ENCODE results near the gene MORN4. TPM values are rescaled to one million over a fixed set of nuclear protein-coding genes. Genes with fewer than 3 reads are reported as not detected.

MORN4 gene
- total and polyA plus RNA-seq, 2 of the 13 experiments (the other 11 are each of a cell fraction or from before 2014, with no cell fraction given): 3.4 to 9.1 TPM

DNA sequence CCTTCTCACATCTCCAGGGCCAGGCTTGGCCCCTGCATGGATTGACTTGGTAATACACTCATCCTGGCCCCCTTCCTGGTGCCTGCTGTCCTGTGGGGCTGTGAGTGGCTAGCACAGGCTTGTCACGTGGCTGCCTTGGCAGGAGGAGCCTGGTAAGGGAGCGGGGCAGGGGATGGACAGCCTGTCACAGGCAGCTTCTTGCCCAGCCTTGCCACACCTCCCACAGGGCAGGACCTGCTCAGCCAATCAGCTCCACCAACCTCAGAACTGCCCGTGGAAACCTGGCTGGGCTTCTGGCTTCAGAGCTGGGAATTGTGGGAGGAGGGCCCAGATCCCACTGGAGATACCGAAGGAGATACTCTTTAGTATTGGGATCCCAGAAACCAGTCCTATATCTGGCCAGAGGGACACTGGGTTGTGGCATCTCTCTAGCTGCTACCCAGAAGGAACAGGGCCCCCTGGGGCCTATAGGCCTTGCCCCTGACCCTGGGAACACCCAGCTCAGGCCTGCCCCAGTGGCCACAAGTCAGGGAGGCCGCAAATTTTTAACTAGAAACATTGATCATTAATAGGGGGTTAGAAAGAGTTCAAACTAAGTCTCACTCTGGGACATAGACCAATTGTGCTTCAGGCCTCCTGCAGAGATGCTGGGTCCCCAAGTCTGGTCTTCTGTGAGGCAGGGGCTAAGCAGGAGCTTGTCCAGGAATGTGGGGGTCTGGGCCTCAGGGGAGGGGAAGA is 49.1 kb downstream of the MORN4 start, which contains the start of gene HOGA1 (continued):
- TF ChIP-seq SP2 (CRISPR knock-in tag; IDR thresholded peaks at IDR 0.05): no peak
- TF ChIP-seq JUNB (CRISPR knock-in tag; IDR thresholded peaks at IDR 0.05; ENCODE audit: borderline replicate concordance): no peak
- no peak; the same call in 1 of the 2 replicates for TF ChIP-seq ZNF510 (CRISPR knock-in tag; IDR thresholded peaks at IDR 0.05; ENCODE audit: low read depth)
- TF ChIP-seq, protein P1, sequence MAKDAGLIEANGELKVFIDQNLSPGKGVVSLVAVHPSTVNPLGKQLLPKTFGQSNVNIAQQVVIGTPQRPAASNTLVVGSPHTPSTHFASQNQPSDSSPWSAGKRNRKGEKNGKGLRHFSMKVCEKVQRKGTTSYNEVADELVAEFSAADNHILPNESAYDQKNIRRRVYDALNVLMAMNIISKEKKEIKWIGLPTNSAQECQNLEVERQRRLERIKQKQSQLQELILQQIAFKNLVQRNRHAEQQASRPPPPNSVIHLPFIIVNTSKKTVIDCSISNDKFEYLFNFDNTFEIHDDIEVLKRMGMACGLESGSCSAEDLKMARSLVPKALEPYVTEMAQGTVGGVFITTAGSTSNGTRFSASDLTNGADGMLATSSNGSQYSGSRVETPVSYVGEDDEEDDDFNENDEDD (CRISPR knock-in tag; IDR thresholded peaks at IDR 0.05; ENCODE audit: borderline replicate concordance): no peak
- TF ChIP-seq SAFB2 (CRISPR knock-in tag; IDR thresholded peaks at IDR 0.05; ENCODE audit: borderline replicate concordance, low read depth): no peak
- TF ChIP-seq NPAS2 (CRISPR knock-in tag; IDR thresholded peaks at IDR 0.05; ENCODE audit: borderline replicate concordance): no peak
- TF ChIP-seq ZNF776 (CRISPR knock-in tag; IDR thresholded peaks at IDR 0.05): no peak
- TF ChIP-seq, protein P2, sequence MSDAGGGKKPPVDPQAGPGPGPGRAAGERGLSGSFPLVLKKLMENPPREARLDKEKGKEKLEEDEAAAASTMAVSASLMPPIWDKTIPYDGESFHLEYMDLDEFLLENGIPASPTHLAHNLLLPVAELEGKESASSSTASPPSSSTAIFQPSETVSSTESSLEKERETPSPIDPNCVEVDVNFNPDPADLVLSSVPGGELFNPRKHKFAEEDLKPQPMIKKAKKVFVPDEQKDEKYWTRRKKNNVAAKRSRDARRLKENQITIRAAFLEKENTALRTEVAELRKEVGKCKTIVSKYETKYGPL (CRISPR knock-in tag; IDR thresholded peaks at IDR 0.05): no peak
- 0 out of 2 replicates have a peak, but pooled peaks have one; percentile 1 for TF ChIP-seq MTA1 (CRISPR knock-in tag; IDR thresholded peaks at IDR 0.05; ENCODE audit: borderline replicate concordance)
- TF ChIP-seq, protein P3, sequence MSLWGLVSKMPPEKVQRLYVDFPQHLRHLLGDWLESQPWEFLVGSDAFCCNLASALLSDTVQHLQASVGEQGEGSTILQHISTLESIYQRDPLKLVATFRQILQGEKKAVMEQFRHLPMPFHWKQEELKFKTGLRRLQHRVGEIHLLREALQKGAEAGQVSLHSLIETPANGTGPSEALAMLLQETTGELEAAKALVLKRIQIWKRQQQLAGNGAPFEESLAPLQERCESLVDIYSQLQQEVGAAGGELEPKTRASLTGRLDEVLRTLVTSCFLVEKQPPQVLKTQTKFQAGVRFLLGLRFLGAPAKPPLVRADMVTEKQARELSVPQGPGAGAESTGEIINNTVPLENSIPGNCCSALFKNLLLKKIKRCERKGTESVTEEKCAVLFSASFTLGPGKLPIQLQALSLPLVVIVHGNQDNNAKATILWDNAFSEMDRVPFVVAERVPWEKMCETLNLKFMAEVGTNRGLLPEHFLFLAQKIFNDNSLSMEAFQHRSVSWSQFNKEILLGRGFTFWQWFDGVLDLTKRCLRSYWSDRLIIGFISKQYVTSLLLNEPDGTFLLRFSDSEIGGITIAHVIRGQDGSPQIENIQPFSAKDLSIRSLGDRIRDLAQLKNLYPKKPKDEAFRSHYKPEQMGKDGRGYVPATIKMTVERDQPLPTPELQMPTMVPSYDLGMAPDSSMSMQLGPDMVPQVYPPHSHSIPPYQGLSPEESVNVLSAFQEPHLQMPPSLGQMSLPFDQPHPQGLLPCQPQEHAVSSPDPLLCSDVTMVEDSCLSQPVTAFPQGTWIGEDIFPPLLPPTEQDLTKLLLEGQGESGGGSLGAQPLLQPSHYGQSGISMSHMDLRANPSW (CRISPR knock-in tag; IDR thresholded peaks at IDR 0.05; ENCODE audit: borderline replicate concordance): no peak
- no peak for TF ChIP-seq NFKBIZ (CRISPR knock-in tag; IDR thresholded peaks at IDR 0.05)
- TF ChIP-seq CHD4 (IDR thresholded peaks at IDR 0.05; ENCODE audit: borderline replicate concordance, low read length): no peak
- TF ChIP-seq, protein P4, sequence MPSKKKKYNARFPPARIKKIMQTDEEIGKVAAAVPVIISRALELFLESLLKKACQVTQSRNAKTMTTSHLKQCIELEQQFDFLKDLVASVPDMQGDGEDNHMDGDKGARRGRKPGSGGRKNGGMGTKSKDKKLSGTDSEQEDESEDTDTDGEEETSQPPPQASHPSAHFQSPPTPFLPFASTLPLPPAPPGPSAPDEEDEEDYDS (CRISPR knock-in tag; IDR thresholded peaks at IDR 0.05): no peak
- no peak for TF ChIP-seq EHMT2 (IDR thresholded peaks at IDR 0.05; ENCODE audit: borderline replicate concordance, low read depth, low read length)
- TF ChIP-seq KDM4B (CRISPR knock-in tag; IDR thresholded peaks at IDR 0.05): no peak
- TF ChIP-seq MAF1 (CRISPR knock-in tag; IDR thresholded peaks at IDR 0.05; ENCODE audit: borderline replicate concordance): no peak
- no peak for TF ChIP-seq ZNF232 (CRISPR knock-in tag; IDR thresholded peaks at IDR 0.05; ENCODE audit: borderline replicate concordance)
- no peak for TF ChIP-seq ZNF230 (CRISPR knock-in tag; IDR thresholded peaks at IDR 0.05)
- no peak for TF ChIP-seq STAG1 (CRISPR knock-in tag; IDR thresholded peaks at IDR 0.05)
- no peak for TF ChIP-seq NFATC3 (CRISPR knock-in tag; IDR thresholded peaks at IDR 0.05)
- no peak for TF ChIP-seq DNMT3B (CRISPR knock-in tag; conservative IDR thresholded peaks at IDR 0.05)
- TF ChIP-seq, protein P5, sequence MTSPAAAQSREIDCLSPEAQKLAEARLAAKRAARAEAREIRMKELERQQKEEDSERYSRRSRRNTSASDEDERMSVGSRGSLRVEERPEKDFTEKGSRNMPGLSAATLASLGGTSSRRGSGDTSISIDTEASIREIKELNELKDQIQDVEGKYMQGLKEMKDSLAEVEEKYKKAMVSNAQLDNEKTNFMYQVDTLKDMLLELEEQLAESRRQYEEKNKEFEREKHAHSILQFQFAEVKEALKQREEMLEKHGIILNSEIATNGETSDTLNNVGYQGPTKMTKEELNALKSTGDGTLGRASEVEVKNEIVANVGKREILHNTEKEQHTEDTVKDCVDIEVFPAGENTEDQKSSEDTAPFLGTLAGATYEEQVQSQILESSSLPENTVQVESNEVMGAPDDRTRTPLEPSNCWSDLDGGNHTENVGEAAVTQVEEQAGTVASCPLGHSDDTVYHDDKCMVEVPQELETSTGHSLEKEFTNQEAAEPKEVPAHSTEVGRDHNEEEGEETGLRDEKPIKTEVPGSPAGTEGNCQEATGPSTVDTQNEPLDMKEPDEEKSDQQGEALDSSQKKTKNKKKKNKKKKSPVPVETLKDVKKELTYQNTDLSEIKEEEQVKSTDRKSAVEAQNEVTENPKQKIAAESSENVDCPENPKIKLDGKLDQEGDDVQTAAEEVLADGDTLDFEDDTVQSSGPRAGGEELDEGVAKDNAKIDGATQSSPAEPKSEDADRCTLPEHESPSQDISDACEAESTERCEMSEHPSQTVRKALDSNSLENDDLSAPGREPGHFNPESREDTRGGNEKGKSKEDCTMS (CRISPR knock-in tag; conservative IDR thresholded peaks at IDR 0.05): no peak
- TF ChIP-seq SUZ12 (IDR thresholded peaks at IDR 0.05; ENCODE audit: low read depth, low read length): no peak
- TF ChIP-seq ZSCAN25 (CRISPR knock-in tag; IDR thresholded peaks at IDR 0.05): no peak

Data from HepG2 (cell line).